Measurements from ENCODE around the gene IPP. TPM values are rescaled to one million over a fixed set of nuclear protein-coding genes. Genes with fewer than 3 reads are reported as not detected.

Gene IPP
- polyA plus RNA-seq, 1 donor, result 34.1 TPM

Other genes with a start within 250 kb of the IPP start
- gene PRDX1, start 228.8 kb downstream of the IPP start, polyA plus RNA-seq (ENCODE audit: insufficient read length), result 317 TPM
- gene AKR1A1, start 199.8 kb downstream of the IPP start, polyA plus RNA-seq (ENCODE audit: insufficient read length), result 319 TPM
- gene NASP, start 166.6 kb downstream of the IPP start, polyA plus RNA-seq (ENCODE audit: insufficient read length), result 469 TPM
- gene CCDC17, start 126.6 kb downstream of the IPP start, polyA plus RNA-seq (ENCODE audit: insufficient read length), result 1.3 TPM
- gene GPBP1L1, start 64.1 kb downstream of the IPP start, polyA plus RNA-seq (ENCODE audit: insufficient read length), result 137 TPM
- gene TMEM69, start 62.5 kb downstream of the IPP start, polyA plus RNA-seq (ENCODE audit: insufficient read length), result 55.3 TPM
- gene MAST2, start 53.0 kb upstream of the IPP start, polyA plus RNA-seq (ENCODE audit: insufficient read length), result 41.3 TPM